SU-DHL-6 (cell line): ENCODE results near the gene RETREG1.

Experiments
- H2AFZ ChIP-seq: fragments of 200-600 bp; sonication (generic); 2 replicates; pipeline ENCODE4 v1.6.1; 2014; ENCODE audit warnings: low read depth, mild to moderate bottlenecking, moderate library complexity, mixed read lengths, antibody characterized with exemption, low read length; ENCODE audit not compliant: severe bottlenecking
- H3F3A ChIP-seq: fragments of 200-600 bp; shearing (Covaris generic); 2 replicates; pipeline ENCODE4 v1.6.0; 2016; ENCODE audit warnings: antibody characterized with exemption, mild to moderate bottlenecking; ENCODE audit not compliant: insufficient read depth
- H3K27ac ChIP-seq: fragments of 200-600 bp; sonication (generic); 2 replicates; pipeline ENCODE4 v1.5.1; 2016; ENCODE audit warnings: low read depth, mild to moderate bottlenecking, low read length, moderate library complexity, mixed read lengths
- H3K27me3 ChIP-seq: fragments of 200-600 bp; sonication (generic), shearing (Covaris generic); 2 replicates; pipeline ENCODE4 v1.6.0; 2014; ENCODE audit warnings: mild to moderate bottlenecking, low read length
- H3K36me3 ChIP-seq: fragments of 200-600 bp; sonication (generic); 2 replicates; pipeline ENCODE4 v1.6.1; 2014; ENCODE audit warnings: mild to moderate bottlenecking, low read length, mixed read lengths
- H3K4me2 ChIP-seq: fragments of 300-600, 200-600 bp; shearing (Covaris generic), sonication (generic); 2 replicates; pipeline ENCODE4 v1.6.0; 2014; ENCODE audit warnings: low read length, low read depth, mild to moderate bottlenecking; ENCODE audit not compliant: poor library complexity, severe bottlenecking
- H3K4me3 ChIP-seq: fragments of 200-600 bp; sonication (generic); 2 replicates; pipeline ENCODE4 v1.5.1; 2014; ENCODE audit warnings: antibody characterized with exemption, low read length, mild to moderate bottlenecking, mixed read lengths; ENCODE audit not compliant: insufficient read depth, poor library complexity, severe bottlenecking
- H3K79me2 ChIP-seq: fragments of 200-600 bp; sonication (generic); 2 replicates; pipeline ENCODE4 v1.6.1; 2014; ENCODE audit warnings: mild to moderate bottlenecking, low read length, moderate library complexity; ENCODE audit not compliant: insufficient read depth
- H3K9ac ChIP-seq: fragments of 200-600 bp; sonication (generic); 2 replicates; pipeline ENCODE4 v1.7.0; 2014; ENCODE audit warnings: mild to moderate bottlenecking, low read length
- H3K9me2 ChIP-seq: fragments of 200-600 bp; sonication (generic); replicated peaks from 2 replicates; pipeline ENCODE4 v1.6.1; 2014; ENCODE audit warnings: low read length; ENCODE audit not compliant: insufficient read depth
- H3K9me3 ChIP-seq: fragments of 200-600 bp; sonication (generic); 2 replicates; pipeline ENCODE4 v1.6.1; 2014; ENCODE audit warnings: low read length, mixed read lengths; ENCODE audit not compliant: insufficient read depth
- H4K20me1 ChIP-seq: fragments of 200-600 bp; sonication (generic); 2 replicates; pipeline ENCODE4 v1.6.1; 2014; ENCODE audit warnings: low read depth, mild to moderate bottlenecking, antibody characterized with exemption, low read length, moderate library complexity, mixed read lengths
- CTCF ChIP-seq: fragments of 200-600 bp; sonication (generic); IDR thresholded peaks from one replicate; pipeline ENCODE4 v1.5.1; 2017; ENCODE audit warnings: antibody characterized with exemption, mild to moderate bottlenecking, low read length, moderate library complexity; ENCODE audit not compliant: insufficient read depth, poor library complexity, severe bottlenecking
- EZH2phosphoT487 ChIP-seq: fragments of 200-600 bp; sonication (generic), shearing (Covaris generic); conservative IDR thresholded peaks from 2 replicates; pipeline ENCODE4 v1.6.1; 2018; ENCODE audit warnings: mild to moderate bottlenecking, antibody characterized with exemption, low read length, moderate library complexity, mixed read lengths

RETREG1 gene

DNA sequence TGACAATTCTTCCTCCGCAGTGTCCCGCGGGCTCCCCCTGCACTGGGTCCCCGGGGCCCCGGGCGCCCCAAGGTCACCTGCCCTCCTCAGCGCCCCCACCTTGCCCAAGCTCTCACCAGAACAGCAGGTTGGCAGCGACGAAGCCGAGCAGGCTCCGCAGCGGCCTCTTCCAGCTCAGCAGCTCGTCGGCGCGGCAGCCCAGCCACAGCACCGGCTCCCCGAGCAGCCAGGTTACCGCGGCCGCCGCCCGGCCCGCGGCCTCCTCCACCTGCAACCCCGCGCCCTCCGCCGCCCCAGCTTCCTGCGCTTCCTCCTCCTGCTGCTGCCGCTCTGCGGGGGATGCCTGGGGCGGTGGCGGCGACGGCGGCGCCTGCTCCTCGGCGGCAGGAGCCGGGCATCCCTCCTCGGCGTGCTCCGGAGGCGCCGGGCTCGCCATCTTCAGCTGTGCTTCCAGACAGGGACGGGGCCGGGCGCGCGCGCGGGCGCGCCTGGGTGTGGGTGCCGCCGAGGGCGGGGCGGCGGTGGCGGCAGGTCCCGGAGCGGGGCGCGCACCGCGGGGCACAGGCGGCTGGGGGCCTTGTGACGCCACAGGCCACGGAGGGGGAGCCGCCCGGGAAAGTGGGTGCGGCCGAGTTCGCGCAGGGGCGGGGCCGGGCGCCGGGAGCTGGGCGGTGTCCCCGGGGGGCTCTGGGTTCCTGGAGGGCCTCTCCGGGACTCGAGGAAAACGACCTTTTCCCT, at the start of gene RETREG1:
Gene RETREG1, minus strand, starts transcription at position 462 of the 738 bp plus-strand sequence. Its CDS starts 26 bp downstream, at position 436.
- no peaks in the 10 kb centered on the region for H3F3A ChIP-seq
- no peaks in the 10 kb centered on the region for H3K27me3 ChIP-seq
- peak within 1 kb of the TSS; percentile 55 for H3K4me3 ChIP-seq
- H3K79me2 ChIP-seq: no peaks in the 10 kb centered on the region
- H3K27ac ChIP-seq: no peak within 1 kb of the TSS
- no peaks in the 10 kb centered on the region for H3K36me3 ChIP-seq
- H4K20me1 ChIP-seq: no peaks in the 10 kb centered on the region
- H3K4me2 ChIP-seq: peak within 1 kb of the TSS; percentile 62
- H3K9ac ChIP-seq: peak within 1 kb of the TSS; percentile 43
- H2AFZ ChIP-seq: peak within 1 kb of the TSS; percentile 52
- TF ChIP-seq EZH2phosphoT487: 0 out of 2 replicates have a peak, but pooled peaks have one; percentile 66
- TF ChIP-seq CTCF: no peak
- H3K9me3 ChIP-seq: no peaks in the 10 kb centered on the region
- no peaks in the 10 kb centered on the region for H3K9me2 ChIP-seq

DNA sequence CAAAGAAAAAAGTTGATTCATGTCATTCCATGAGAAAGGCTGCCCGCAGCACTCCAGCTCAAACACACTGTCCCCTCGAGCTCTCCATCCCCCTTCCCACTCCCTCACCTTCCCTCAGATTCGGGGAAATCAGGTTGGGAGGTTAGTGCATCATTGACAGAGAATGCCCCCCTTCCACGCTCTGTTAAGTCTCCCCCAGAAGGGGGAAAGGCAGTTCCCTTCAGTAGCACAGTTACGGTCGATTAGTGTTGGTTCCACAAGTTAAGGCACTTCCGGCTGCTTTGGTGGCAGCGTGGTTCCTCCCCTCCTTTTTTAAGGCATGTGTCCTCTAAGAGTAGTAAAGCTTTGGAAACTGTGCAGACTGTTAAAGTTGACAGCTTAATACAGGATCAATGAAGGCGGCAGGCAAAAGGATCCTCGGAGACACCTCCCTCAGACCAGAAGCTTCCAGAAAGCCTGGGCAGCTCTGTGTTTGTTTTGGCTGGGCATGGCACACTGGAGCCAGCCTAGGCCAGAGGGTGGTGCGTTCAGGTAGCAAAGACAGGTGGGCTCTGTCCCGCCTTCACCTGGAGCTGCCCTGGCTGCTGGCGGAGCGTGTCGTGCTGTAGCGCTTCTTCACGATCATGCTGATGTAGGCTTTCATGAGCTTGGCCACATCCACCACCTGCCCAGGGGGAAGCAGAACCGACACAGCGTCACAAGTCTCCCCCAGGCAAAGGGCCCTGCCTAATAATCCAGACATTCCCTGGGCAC, 49.5 kb upstream of the RETREG1 start:
- Histone ChIP-seq H3K9ac (no peak overlapping the region), H3K36me3 (no peaks in the 10 kb centered on the region), H3K27ac (0 out of 2 replicates have a peak overlapping the region, but pooled peaks have one; percentile 46)

GRCh38 chr5:16665601-16666000, 48.8 kb upstream of the RETREG1 start:
- Histone ChIP-seq H3K4me2 (no peak overlapping the region), H4K20me1 (no peaks in the 10 kb centered on the region), H3F3A (no peaks in the 10 kb centered on the region), H3K9me3 (no peaks in the 10 kb centered on the region), H3K9ac (no peak overlapping the region), H3K27me3 (no peaks in the 10 kb centered on the region), H3K27ac (peak overlapping the region; percentile 46), H2AFZ (no peak overlapping the region), H3K4me3 (no peak overlapping the region), H3K36me3 (no peaks in the 10 kb centered on the region), H3K79me2 (no peaks in the 10 kb centered on the region), H3K9me2 (no peaks in the 10 kb centered on the region)
- no peak for TF ChIP-seq CTCF
- TF ChIP-seq EZH2phosphoT487: no peak

More for the DNA sequence above, 49.5 kb upstream of the RETREG1 start:
- H3K4me3 ChIP-seq: no peak overlapping the region
- no peaks in the 10 kb centered on the region for H3K9me2 ChIP-seq
- H4K20me1 ChIP-seq: no peaks in the 10 kb centered on the region
- no peaks in the 10 kb centered on the region for H3K9me3 ChIP-seq
- TF ChIP-seq CTCF: no peak
- TF ChIP-seq EZH2phosphoT487: no peak
- no peaks in the 10 kb centered on the region for H3F3A ChIP-seq
- no peaks in the 10 kb centered on the region for H3K79me2 ChIP-seq
- H3K27me3 ChIP-seq: no peaks in the 10 kb centered on the region
- no peak overlapping the region for H3K4me2 ChIP-seq
- no peak overlapping the region for H2AFZ ChIP-seq
